Mucosa of gallbladder (tissue), 1 donor: ENCODE measurements around the gene CNPY4. TPM values are rescaled to one million over a fixed set of nuclear protein-coding genes. Genes with fewer than 3 reads are reported as not detected.

Experiments used
- DNase-seq: peaks from one replicate; pipeline ENCODE4 v3.0.0-alpha.2; 2020; ENCODE audit warnings: low spot score
- total RNA-seq: library from RNA; stranded (reverse); gene quantifications from one replicate; pipeline ENCODE4 v1.2.1, GENCODE V29; 2021
- donor health status: DM: no; HTN: no; CAD: no.

CNPY4 gene
- total RNA-seq, 1 donor from 2014 or later: 34.0 TPM

- DNase-seq: no peak
Observed at GRCh38 chr7:100147278-100147677, 27.8 kb downstream of the CNPY4 start.

DNA sequence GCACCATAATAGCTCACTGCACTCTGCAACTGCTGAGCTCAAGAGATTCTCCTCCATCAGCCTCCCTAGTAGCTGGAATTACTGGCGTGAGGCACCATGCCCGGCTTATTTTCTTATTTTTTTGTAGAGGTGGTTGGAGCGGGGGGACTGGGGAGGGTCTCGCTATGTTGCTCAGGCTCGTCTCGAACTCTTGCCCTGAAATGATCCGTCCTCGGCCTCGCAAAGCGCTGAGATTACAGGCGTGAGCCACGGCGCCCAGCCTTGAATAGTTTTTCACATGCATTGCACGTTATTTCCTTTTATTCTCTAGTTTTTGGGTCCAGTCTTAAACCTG, 28.8 kb downstream of the CNPY4 start:
- DNase-seq: no peak

DNA sequence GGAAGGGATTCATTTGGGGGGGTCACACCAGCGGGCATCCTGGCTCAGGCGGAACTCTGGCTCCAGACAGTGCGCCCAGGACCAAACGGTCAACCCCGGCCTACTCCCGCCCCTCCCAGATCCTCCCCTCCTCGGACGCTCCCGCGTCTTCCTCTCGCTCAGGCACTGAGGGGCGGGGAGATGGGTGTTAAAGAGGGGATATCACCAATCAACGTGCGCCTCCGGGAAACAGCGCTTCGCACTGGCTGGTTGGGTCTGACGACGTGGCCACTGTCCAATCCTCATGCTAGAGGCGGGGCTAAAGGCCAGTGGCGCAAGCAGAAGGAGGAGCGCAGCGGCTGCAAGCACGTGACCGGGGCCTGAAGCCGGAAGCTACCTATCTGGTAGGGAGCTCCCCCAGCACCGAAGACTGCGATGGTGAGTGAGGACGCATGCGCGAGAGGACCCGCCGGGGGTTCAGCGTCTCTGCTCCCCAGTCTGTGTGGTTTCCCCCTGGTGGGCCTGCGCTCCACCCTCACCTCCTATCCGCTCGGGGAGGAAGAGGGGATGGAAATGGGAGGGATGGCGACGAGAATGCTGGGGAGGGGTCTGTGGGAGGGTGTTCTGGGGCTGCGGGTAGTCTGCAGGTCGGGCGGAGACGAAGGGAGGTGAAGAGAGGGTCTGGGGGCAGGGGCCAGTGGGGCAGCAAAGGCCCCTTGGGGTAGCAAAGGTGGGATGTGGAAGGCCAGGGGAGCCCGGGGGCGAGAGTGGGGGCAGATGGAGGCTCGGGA, 29.3 kb downstream of the CNPY4 start, which contains the start of gene LAMTOR4:
Gene LAMTOR4, plus strand, starts transcription at position 360 of the 770 bp plus-strand sequence. Its CDS starts 55 bp downstream, at position 415.
- DNase-seq: peak; percentile 99

- no peak for DNase-seq
Observed at GRCh38 chr7:100152404-100152803, 33.0 kb downstream of the CNPY4 start.

DNA sequence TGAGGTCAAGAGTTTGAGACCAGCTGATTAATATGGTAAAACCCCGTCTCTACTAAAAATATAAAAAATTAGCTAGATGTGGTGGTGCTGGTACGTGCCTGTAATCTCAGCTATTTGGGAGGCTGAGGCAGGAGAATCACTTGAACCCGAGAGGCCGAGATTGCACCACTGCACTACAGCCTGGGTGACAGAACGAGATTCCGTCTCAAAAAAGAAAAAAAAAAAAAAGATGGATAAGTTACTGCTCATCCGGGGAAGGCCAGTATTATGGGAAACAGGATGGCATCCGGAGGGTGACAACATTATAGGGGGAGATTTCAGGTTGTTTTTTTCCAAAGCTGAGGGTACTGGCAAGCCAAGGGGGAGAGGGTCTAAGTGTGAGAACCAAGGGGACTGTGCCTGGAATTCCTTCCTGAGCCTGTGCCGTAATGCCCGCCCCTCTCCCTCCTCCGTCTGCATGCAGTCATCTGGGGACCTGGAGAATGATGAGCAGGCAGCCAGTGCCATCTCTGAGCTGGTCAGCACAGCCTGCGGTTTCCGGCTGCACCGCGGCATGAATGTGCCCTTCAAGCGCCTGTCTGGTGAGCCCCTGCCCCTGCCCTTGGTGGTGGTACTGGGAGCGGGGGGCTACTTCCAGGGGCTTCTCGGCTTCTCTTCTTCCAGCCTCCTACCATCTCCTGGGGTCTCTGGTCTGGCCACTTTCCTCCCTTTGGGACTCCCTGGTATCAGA, 33.7 kb downstream of the CNPY4 start:
- DNase-seq: no peak

GRCh38 chr7:100153708-100154535, 34.5 kb downstream of the CNPY4 start:
- no peak for DNase-seq

GRCh38 chr7:100154651-100155491, 35.4 kb downstream of the CNPY4 start:
- DNase-seq: no peak

GRCh38 chr7:100155553-100156317, 36.3 kb downstream of the CNPY4 start:
- no peak for DNase-seq

DNA sequence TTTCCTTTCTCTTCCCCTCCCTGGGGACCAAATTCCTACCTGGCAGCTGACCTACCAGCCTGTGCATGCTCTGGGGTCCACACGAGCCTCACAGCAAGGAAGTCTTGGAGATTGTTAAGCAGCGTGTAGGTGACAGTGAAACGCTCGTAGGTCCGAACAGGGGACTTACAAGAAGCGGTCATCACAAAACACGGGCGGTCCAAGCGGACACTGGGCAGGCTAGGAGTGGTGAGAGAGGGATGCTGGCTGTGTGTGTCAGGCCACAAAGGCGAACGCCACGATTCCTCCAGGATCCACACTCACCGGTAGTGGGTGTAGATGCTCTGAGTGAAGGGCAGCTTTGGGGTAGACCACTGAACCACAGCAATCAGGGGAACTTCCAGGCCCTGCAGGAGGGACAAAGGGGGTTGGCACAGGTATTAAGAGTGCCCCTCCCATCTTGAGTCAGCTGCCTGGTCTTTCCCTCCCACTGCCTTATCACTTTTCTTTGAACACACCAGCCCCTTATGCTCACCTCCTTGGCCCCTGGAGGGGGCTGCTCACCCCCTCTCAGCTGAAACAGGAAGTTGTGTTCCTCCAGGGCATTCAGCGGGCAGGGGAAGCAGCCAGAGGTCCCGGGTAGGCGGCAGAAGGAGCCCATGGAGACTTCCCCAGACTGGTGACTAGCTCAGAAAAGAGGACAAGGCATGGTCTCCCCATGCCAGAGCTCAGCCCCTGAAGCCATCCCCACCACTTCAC, 37.1 kb downstream of the CNPY4 start:
- no peak for DNase-seq

GRCh38 chr7:100157069-100157333, 37.6 kb downstream of the CNPY4 start:
- DNase-seq: no peak

GRCh38 chr7:100157334-100158228, 38.1 kb downstream of the CNPY4 start:
- DNase-seq: no peak

DNA sequence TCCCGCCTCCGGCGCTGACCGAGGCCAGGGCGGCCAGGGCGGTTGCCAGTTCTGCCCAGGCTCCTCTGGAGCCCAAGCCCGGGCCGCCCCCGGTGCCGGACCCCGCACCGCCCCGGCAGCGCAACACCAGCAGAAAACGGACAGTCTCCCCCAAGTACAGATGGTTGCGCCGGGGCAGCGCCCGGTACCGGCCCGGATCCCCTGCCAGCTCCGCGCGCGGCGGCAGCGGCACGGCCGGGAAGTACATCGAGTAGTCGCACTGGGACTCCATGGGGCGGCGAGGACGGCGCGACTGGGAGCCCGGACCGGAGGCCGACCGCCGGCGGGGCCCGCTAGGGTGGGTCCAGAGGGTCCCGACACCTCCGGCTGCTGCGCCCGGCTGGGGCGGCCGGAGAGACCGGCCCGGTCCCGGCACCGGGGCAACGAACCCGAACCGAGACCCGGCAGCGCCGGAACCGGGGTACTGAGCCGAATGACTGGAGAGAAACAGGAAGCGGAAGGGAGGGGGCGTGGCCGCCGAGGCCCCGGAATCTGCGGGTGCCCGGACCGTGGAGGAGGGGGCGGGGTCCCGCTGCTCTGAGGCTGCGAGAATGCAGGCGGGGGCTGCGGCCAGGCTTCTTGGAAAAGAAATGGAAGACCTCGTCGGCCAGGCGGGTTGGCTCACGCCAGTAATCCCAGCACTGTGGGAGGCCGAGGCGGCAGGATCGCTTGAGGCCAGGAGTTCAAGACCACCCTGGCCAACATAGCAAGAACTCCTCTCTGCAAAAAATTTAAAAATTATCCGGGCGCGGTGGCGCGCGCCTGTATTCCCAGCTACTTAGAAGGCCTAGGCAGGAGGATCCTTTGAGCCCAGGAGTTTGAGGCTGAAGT, 39.0 kb downstream of the CNPY4 start, which contains the start of gene TRAPPC14:
Gene TRAPPC14, minus strand, starts transcription at position 495 of the 870 bp plus-strand sequence. Its CDS starts 224 bp downstream, at position 271.
- DNase-seq: peak; percentile 92

GRCh38 chr7:100159099-100159623, 39.7 kb downstream of the CNPY4 start:
- no peak for DNase-seq

GRCh38 chr7:100160067-100160466, 40.6 kb downstream of the CNPY4 start:
- DNase-seq: no peak

- peak; percentile 56 for DNase-seq
Observed at GRCh38 chr7:100163006-100163531, 43.6 kb downstream of the CNPY4 start.

DNA sequence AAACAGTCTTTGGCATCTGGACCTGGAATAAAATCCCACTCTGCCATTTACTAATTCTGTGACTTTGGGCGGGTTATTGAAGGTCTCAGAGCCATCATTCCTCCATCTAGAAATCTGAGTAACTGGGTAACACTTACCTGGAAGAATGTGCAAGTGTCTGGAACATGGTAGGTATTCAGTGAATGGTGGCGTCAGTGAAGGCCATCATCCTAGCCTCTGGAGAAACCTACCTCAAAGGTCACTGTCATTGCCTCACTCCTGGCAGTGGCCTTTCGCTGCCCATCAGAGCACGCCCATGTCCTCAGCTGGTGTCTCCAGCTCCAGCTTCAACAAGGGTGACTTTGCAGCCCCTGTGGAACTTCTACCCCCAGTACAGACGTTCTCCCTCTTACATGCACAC, 44.4 kb downstream of the CNPY4 start:
- DNase-seq: no peak

GRCh38 chr7:100166317-100166940, 47.0 kb downstream of the CNPY4 start:
- DNase-seq: no peak
